ENCODE measurements around the gene WWC2. TPM values are rescaled to one million over a fixed set of nuclear protein-coding genes. Genes with fewer than 3 reads are reported as not detected.

Gene WWC2
- total and polyA plus RNA-seq, 2 experiments from 2014 or later = 50.5 to 74.2 TPM

DNA sequence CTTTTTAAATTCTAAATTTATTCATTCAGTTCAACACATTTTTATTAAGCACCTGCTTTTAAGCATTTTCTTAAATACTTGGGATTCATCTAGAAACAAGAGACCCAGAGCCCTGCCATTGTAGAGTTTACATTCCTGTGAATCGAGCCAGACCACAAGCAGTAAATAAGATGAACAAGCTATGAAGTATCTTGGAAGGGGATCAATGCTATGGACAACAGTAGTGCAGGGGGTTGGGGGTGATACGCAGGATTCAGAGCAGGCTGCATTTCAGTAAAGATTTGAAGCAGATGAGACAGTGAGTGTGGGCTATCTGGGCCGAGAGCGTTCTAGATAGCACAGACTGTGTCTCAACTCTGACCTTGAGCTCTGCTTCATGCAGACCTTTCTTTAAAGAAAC, 185.9 kb downstream of the WWC2 start:
- ATAC-seq (no peak), DNase-seq (ENCODE audit: low spot score) (no peak)
- H4K20me1 ChIP-seq (replicated peaks; ENCODE audit: insufficient read depth) = no peaks in the 10 kb centered on the region; the same call in 1 of the 2 replicates
- Mint-ChIP-seq H3K4me3 (no peak overlapping the region), H3K9me3 (no peaks in the 10 kb centered on the region), H3K27me3 (ENCODE audit: insufficient read depth, low read depth, poor library complexity) (peaks cover 11% of the 10 kb centered on the region), H3K36me3 (ENCODE audit: low read depth) (peaks cover 82% of the 10 kb centered on the region), H3K4me1 (no peaks in the 10 kb centered on the region), H3K27ac (no peak overlapping the region)
- no peaks in the 10 kb centered on the region for H3K27me3 ChIP-seq (ENCODE audit: insufficient read depth)
- no peaks in the 10 kb centered on the region for H3K79me2 ChIP-seq (replicated peaks; ENCODE audit: insufficient read depth)
- peaks cover 55% of the 10 kb centered on the region for H3K36me3 ChIP-seq (ENCODE audit: insufficient read depth)
- no peaks in the 10 kb centered on the region for H3K4me1 ChIP-seq (ENCODE audit: insufficient read depth)
- H2AFZ ChIP-seq = no peak overlapping the region
- H3K4me2 ChIP-seq = no peak overlapping the region
- no peak overlapping the region for H3K27ac ChIP-seq (ENCODE audit: low read depth)
- no peaks in the 10 kb centered on the region for H3F3A ChIP-seq (replicated peaks; ENCODE audit: low read depth)
- TF ChIP-seq, protein P1, sequence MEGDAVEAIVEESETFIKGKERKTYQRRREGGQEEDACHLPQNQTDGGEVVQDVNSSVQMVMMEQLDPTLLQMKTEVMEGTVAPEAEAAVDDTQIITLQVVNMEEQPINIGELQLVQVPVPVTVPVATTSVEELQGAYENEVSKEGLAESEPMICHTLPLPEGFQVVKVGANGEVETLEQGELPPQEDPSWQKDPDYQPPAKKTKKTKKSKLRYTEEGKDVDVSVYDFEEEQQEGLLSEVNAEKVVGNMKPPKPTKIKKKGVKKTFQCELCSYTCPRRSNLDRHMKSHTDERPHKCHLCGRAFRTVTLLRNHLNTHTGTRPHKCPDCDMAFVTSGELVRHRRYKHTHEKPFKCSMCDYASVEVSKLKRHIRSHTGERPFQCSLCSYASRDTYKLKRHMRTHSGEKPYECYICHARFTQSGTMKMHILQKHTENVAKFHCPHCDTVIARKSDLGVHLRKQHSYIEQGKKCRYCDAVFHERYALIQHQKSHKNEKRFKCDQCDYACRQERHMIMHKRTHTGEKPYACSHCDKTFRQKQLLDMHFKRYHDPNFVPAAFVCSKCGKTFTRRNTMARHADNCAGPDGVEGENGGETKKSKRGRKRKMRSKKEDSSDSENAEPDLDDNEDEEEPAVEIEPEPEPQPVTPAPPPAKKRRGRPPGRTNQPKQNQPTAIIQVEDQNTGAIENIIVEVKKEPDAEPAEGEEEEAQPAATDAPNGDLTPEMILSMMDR (conservative IDR thresholded peaks at IDR 0.05; ENCODE audit: low read depth in 2 of 2) = no peak
- TF ChIP-seq, protein P2, sequence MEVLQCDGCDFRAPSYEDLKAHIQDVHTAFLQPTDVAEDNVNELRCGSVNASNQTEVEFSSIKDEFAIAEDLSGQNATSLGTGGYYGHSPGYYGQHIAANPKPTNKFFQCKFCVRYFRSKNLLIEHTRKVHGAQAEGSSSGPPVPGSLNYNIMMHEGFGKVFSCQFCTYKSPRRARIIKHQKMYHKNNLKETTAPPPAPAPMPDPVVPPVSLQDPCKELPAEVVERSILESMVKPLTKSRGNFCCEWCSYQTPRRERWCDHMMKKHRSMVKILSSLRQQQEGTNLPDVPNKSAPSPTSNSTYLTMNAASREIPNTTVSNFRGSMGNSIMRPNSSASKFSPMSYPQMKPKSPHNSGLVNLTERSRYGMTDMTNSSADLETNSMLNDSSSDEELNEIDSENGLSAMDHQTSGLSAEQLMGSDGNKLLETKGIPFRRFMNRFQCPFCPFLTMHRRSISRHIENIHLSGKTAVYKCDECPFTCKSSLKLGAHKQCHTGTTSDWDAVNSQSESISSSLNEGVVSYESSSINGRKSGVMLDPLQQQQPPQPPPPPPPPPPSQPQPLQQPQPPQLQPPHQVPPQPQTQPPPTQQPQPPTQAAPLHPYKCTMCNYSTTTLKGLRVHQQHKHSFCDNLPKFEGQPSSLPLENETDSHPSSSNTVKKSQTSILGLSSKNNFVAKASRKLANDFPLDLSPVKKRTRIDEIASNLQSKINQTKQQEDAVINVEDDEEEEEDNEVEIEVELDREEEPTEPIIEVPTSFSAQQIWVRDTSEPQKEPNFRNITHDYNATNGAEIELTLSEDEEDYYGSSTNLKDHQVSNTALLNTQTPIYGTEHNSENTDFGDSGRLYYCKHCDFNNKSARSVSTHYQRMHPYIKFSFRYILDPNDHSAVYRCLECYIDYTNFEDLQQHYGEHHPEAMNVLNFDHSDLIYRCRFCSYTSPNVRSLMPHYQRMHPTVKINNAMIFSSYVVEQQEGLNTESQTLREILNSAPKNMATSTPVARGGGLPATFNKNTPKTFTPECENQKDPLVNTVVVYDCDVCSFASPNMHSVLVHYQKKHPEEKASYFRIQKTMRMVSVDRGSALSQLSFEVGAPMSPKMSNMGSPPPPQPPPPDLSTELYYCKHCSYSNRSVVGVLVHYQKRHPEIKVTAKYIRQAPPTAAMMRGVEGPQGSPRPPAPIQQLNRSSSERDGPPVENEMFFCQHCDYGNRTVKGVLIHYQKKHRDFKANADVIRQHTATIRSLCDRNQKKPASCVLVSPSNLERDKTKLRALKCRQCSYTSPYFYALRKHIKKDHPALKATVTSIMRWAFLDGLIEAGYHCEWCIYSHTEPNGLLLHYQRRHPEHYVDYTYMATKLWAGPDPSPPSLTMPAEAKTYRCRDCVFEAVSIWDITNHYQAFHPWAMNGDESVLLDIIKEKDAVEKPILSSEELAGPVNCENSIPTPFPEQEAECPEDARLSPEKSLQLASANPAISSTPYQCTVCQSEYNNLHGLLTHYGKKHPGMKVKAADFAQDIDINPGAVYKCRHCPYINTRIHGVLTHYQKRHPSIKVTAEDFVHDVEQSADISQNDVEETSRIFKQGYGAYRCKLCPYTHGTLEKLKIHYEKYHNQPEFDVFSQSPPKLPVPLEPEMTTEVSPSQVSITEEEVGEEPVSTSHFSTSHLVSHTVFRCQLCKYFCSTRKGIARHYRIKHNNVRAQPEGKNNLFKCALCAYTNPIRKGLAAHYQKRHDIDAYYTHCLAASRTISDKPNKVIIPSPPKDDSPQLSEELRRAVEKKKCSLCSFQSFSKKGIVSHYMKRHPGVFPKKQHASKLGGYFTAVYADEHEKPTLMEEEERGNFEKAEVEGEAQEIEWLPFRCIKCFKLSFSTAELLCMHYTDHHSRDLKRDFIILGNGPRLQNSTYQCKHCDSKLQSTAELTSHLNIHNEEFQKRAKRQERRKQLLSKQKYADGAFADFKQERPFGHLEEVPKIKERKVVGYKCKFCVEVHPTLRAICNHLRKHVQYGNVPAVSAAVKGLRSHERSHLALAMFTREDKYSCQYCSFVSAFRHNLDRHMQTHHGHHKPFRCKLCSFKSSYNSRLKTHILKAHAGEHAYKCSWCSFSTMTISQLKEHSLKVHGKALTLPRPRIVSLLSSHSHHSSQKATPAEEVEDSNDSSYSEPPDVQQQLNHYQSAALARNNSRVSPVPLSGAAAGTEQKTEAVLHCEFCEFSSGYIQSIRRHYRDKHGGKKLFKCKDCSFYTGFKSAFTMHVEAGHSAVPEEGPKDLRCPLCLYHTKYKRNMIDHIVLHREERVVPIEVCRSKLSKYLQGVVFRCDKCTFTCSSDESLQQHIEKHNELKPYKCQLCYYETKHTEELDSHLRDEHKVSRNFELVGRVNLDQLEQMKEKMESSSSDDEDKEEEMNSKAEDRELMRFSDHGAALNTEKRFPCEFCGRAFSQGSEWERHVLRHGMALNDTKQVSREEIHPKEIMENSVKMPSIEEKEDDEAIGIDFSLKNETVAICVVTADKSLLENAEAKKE (CRISPR knock-in tag; IDR thresholded peaks at IDR 0.05) = no peak
- TF ChIP-seq CREB1 (CRISPR knock-in tag; IDR thresholded peaks at IDR 0.05; ENCODE audit: low read depth) = no peak
- TF ChIP-seq ZNF331 (CRISPR knock-in tag; IDR thresholded peaks at IDR 0.05; ENCODE audit: low read depth) = no peak
- TF ChIP-seq STAT1 (IDR thresholded peaks at IDR 0.05; ENCODE audit: unreplicated experiment) = no peak
- TF ChIP-seq, protein P3, sequence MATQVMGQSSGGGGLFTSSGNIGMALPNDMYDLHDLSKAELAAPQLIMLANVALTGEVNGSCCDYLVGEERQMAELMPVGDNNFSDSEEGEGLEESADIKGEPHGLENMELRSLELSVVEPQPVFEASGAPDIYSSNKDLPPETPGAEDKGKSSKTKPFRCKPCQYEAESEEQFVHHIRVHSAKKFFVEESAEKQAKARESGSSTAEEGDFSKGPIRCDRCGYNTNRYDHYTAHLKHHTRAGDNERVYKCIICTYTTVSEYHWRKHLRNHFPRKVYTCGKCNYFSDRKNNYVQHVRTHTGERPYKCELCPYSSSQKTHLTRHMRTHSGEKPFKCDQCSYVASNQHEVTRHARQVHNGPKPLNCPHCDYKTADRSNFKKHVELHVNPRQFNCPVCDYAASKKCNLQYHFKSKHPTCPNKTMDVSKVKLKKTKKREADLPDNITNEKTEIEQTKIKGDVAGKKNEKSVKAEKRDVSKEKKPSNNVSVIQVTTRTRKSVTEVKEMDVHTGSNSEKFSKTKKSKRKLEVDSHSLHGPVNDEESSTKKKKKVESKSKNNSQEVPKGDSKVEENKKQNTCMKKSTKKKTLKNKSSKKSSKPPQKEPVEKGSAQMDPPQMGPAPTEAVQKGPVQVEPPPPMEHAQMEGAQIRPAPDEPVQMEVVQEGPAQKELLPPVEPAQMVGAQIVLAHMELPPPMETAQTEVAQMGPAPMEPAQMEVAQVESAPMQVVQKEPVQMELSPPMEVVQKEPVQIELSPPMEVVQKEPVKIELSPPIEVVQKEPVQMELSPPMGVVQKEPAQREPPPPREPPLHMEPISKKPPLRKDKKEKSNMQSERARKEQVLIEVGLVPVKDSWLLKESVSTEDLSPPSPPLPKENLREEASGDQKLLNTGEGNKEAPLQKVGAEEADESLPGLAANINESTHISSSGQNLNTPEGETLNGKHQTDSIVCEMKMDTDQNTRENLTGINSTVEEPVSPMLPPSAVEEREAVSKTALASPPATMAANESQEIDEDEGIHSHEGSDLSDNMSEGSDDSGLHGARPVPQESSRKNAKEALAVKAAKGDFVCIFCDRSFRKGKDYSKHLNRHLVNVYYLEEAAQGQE (IDR thresholded peaks at IDR 0.05; ENCODE audit: unreplicated experiment) = no peak
- TF ChIP-seq, protein P4, sequence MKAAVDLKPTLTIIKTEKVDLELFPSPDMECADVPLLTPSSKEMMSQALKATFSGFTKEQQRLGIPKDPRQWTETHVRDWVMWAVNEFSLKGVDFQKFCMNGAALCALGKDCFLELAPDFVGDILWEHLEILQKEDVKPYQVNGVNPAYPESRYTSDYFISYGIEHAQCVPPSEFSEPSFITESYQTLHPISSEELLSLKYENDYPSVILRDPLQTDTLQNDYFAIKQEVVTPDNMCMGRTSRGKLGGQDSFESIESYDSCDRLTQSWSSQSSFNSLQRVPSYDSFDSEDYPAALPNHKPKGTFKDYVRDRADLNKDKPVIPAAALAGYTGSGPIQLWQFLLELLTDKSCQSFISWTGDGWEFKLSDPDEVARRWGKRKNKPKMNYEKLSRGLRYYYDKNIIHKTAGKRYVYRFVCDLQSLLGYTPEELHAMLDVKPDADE (IDR thresholded peaks at IDR 0.05) = no peak
- TF ChIP-seq POLR2AphosphoS5 (IDR thresholded peaks at IDR 0.05; ENCODE audit: low read depth) = no peak
- no peak for TF ChIP-seq EZH2phosphoT487 (IDR thresholded peaks at IDR 0.05; ENCODE audit: unreplicated experiment)
- TF ChIP-seq NANOG (IDR thresholded peaks at IDR 0.05; ENCODE audit: borderline replicate concordance) = no peak
- TF ChIP-seq ZNF114 (CRISPR knock-in tag; IDR thresholded peaks at IDR 0.05) = no peak
- TF ChIP-seq EZH2 (IDR thresholded peaks at IDR 0.05; ENCODE audit: low read depth, unreplicated experiment) = no peak
- TF ChIP-seq JUNB (IDR thresholded peaks at IDR 0.05; ENCODE audit: unreplicated experiment) = no peak
- no peak overlapping the region for H3K4me3 ChIP-seq
- H3K9me2 ChIP-seq (ENCODE audit: insufficient read depth) = no peaks in the 10 kb centered on the region
